ENCODE data around the gene NINJ1. TPM values are rescaled to one million over a fixed set of nuclear protein-coding genes. Genes with fewer than 3 reads are reported as not detected.
A peak's percentile ranks its signal among the peaks of the same experiment; 100 is the strongest.

The NINJ1 gene
- total RNA-seq, 4 donors from 2014 or later = 28.5 to 58.5 (median 45.7) TPM

GRCh38 chr9:93141771-93142483 is 7.9 kb upstream of the NINJ1 start:
- H3K36me3 ChIP-seq = no peaks in the 10 kb centered on the region
- peaks cover 19 to 22% of the 10 kb centered on the region in 2 donors for H3K4me1 ChIP-seq
- H3K27me3 ChIP-seq = no peaks in the 10 kb centered on the region
- no peaks in the 10 kb centered on the region for H3K9me3 ChIP-seq
- TF ChIP-seq CTCF (IDR thresholded peaks at IDR 0.05 in 4 of 5, conservative IDR thresholded peaks at IDR 0.05 in 1 of 5) = no peak
- no peak for TF ChIP-seq POLR2A (IDR thresholded peaks at IDR 0.05)
- ATAC-seq = no peak
- in situ Hi-C loops (cut with MboI; ENCODE audit: low sequenced_read_pairs in 4 of 4) = no loop called here
- H3K4me3 ChIP-seq = no peak overlapping the region
- peak overlapping the region; percentile 1 to 88 (median 68) for H3K27ac ChIP-seq
- DNase-seq = peak in 1 of 2 donors; percentile 46
- intact Hi-C loops (cut with DNase I; ENCODE audit: low total_unique reads) = no loop called here

GRCh38 chr9:93139365-93140182 is 5.5 kb upstream of the NINJ1 start:
- peak; percentile 20 to 47 for ATAC-seq
- intact Hi-C loops (cut with DNase I; ENCODE audit: low total_unique reads) = no loop called here

GRCh38 chr9:93138171-93138764 is 4.2 kb upstream of the NINJ1 start:
- TF ChIP-seq POLR2A (IDR thresholded peaks at IDR 0.05) = no peak
- TF ChIP-seq CTCF (IDR thresholded peaks at IDR 0.05 in 4 of 5, conservative IDR thresholded peaks at IDR 0.05 in 1 of 5) = no peak
- H3K27ac ChIP-seq = peak overlapping the region in 1 of 4 donors; percentile 98
- H3K36me3 ChIP-seq = no peaks in the 10 kb centered on the region
- no peaks in the 10 kb centered on the region for H3K27me3 ChIP-seq
- H3K4me3 ChIP-seq = no peak overlapping the region
- H3K9me3 ChIP-seq = no peaks in the 10 kb centered on the region
- in situ Hi-C loops (cut with MboI; ENCODE audit: low sequenced_read_pairs in 4 of 4) = no loop called here
- peaks cover 24 to 31% of the 10 kb centered on the region in 2 donors for H3K4me1 ChIP-seq
- ATAC-seq = no peak
- no peak for DNase-seq
- intact Hi-C loops (cut with DNase I; ENCODE audit: low total_unique reads) = no loop called here

More at GRCh38 chr9:93139365-93140182, 5.5 kb upstream of the NINJ1 start:
- H3K4me1 ChIP-seq = peaks cover 32 to 36% of the 10 kb centered on the region in 2 donors
- no peaks in the 10 kb centered on the region for H3K9me3 ChIP-seq
- peak overlapping the region; percentile 48 to 98 (median 67) for H3K27ac ChIP-seq
- in situ Hi-C loops (cut with MboI; ENCODE audit: low sequenced_read_pairs in 4 of 4) = no loop called here
- DNase-seq = peak; percentile 54 to 80
- no peaks in the 10 kb centered on the region for H3K36me3 ChIP-seq
- no peak overlapping the region for H3K4me3 ChIP-seq
- no peaks in the 10 kb centered on the region for H3K27me3 ChIP-seq
- TF ChIP-seq POLR2A (IDR thresholded peaks at IDR 0.05) (peak in 1 of 2 donors; percentile 57), CTCF (IDR thresholded peaks at IDR 0.05 in 4 of 5, conservative IDR thresholded peaks at IDR 0.05 in 1 of 5) (no peak)

- Histone ChIP-seq H3K36me3 (no peaks in the 10 kb centered on the region), H3K9me3 (no peaks in the 10 kb centered on the region), H3K4me1 (peaks cover 32 to 37% of the 10 kb centered on the region in 2 donors), H3K4me3 (no peak overlapping the region), H3K27ac (peak overlapping the region in 3 of 4 donors; percentile 95 to 99 (median 98)), H3K27me3 (no peaks in the 10 kb centered on the region)
- no peak for TF ChIP-seq CTCF (IDR thresholded peaks at IDR 0.05 in 4 of 5, conservative IDR thresholded peaks at IDR 0.05 in 1 of 5)
- no peak for TF ChIP-seq POLR2A (IDR thresholded peaks at IDR 0.05)
- in situ Hi-C loops (cut with MboI; ENCODE audit: low sequenced_read_pairs in 4 of 4) (no loop called here), intact Hi-C loops (cut with DNase I; ENCODE audit: low total_unique reads) (no loop called here)
- DNase-seq (no peak), ATAC-seq (no peak)
Measured at GRCh38 chr9:93137362-93137761, 3.3 kb upstream of the NINJ1 start.
